Retina (tissue), 1 donor: ENCODE measurements around the gene WNT9A.

Experiments used
- DNase-seq: peaks from one replicate; pipeline ENCODE4 v3.0.0-alpha.2; 2016

Gene WNT9A

GRCh38 chr1:227953022-227953412 is 5.3 kb upstream of the WNT9A start:
- DNase-seq = peak; percentile 3

DNA sequence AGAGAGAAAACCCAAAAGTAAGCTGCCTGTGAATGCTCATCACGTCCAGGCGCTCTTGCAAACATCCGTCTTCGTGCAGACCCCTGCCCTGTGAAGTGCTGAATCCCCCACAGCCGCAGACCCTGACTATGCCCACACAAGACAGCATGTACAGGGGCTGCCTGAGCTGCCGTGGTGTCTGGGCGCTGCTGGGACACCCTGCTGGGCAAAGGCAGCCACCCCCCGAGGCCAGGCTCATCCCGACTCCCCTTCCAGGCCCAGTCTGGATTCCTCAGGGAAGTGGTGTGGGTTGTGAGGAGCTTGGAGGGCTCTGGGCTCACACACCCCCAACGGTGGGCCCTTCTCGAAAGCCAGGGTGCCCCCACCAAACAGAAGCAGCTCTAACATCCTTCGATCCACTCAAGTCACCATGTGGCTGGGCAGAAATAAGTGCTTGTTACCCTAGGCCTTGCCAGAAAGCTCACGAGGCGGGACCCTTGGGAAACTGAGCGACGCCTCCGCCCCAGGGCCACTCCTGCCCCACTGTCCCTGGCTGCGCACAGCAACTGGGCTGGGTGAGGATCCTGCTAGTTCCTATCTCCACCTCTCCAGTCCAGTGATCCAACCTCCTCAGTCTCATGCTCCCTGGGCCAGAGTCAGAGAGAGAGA is 4.8 kb upstream of the WNT9A start:
- peak; percentile 6 for DNase-seq

DNA sequence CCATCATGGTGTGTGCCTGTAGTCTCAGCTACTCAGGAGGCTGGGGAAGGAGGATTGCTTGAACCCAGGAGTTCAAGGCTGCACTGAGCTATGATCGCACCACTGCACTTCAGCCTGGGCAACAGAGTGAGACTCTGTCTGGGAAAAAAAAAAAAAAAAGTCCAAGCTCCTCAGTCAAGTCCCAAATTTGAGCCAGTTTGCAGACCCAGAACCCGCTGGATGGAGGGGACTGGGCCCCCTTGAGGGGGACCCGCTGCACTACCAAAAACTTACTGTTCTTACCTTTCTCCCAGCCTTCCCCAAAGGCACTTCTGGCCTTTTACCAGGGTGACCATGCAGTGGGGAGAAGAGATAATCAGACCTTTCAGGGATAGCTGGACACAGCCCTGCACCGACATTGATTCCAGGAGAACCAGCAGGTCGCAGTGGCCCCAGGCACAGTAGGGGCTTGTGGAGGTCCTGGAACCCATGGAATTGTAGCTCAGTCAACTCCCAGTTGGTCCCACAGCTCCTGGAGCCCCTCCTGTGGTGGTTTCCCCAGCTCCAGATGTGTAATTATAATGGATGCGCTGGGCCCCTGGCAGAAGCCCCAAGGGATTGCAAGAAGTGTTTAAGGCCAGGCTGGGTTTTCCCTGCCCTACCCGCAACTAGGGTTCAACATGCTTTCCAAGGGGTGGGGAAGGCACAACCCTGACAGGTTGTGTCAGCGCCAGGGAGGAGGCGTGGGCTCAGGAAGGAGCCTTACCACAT is 4.1 kb upstream of the WNT9A start:
- DNase-seq = no peak

DNA sequence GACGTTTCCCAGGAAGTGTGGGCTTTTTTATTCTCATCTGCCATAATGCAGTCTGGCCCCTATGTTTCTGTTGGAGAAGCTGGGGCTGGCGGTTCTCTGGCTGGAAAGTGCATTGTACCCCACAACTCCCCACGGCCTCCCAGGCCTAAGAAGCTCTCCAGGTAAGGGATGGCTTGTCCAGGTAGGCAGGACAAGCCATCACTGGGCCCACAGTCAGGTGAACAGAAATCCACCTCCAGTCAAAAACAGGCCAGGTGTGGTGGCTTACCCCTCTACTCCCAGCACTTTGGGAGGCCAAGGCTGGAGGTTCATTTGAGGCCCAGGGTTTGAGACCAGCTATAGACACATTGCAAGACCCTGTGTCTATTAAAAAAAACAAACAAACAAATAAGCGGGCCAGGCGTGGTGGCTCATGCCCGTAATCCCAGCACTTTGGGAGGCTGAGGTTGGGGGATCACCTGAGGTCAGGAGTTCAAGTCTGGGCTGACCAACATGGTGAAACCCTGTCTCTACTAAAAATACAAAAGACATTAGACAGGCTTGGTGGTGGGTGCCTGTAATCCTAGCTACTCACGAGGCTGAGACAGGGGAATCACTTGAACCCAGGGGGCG is 3.1 kb upstream of the WNT9A start:
- no peak for DNase-seq

GRCh38 chr1:227949954-227950734 is 2.4 kb upstream of the WNT9A start:
- DNase-seq = no peak

DNA sequence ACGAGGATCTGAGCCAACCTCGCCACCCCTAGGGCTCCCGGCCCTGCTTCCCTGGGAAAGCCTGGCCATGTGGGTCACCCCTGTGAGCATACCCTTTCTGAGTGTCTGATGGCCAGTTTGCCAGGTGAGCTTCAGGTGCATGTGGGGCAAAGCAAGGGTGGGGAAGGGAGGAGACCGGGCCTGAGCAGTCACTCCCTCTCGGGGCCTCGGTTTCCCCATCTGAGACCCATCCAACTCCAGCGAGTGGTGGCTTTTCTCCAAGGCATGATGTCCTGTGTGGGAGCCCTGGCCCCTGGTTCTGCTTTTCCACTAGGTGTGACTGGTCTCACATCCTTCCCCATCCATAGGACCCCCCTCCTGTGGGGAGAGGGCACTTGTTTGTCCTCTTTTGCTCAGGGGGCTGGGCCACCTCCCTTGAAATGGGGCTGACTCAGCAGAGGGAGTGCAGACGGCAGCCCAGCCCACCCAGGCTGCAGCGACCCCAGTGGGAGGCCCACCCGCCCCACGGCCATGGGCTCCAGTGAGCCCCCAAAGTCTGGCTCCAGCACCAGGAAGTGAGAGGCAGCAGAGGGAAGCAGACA is 1.7 kb upstream of the WNT9A start:
- no peak for DNase-seq

GRCh38 chr1:227948493-227949260 is 945 bp upstream of the WNT9A start:
- peak; percentile 68 for DNase-seq

DNA sequence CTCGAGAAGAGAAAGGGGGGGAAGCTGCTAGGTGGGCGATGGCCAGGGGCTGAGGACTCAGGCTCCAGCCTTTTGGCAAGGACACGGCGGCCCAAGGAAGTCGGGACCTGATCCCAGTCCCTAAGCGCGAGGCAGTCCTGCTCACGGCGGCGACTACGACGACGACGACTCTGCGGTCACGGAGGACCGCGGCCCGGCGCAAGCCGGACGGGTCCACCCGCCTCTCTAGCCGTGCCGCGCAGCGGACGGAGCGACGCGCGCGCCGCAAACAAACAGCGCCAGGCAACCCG is 401 bp downstream of the WNT9A start:
- DNase-seq = peak; percentile 74

DNA sequence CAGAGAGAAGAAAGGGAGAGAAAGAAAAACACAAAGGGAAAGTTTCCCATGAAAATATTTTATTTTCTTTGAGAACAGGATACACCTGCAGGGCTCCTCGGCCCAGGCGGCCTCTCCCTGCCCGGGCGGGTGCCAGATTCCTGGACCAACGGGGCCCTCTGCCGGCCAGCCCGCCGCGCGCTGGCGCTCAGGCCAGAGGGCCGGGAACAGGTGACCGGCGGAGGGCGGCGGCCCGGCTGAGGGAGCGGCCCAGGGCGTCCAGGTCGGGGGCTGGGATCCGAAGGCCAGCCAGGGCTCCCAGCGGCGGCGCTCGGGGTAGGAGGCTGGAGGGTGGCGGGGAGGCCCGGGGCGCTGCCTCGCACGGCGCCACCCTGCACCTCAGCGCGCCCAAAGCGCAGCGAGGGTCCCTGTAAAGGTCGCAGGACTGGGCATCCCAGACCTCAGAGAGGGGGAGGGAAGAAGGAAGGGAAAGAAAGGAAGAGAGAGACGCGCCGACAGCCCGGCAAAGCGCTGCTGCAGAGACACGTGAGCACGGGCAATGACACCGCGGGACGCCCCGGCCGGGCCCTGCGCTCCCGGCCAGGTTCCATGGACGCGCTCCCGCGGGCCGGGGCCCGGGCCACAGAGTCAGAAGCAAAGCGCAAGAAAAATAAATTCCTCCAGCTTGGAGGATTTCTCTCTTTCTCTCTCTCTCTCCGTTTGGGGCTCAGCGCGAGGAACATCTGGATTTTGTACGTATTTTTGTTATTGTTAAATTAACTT is 927 bp downstream of the WNT9A start:
- peak; percentile 79 for DNase-seq

DNA sequence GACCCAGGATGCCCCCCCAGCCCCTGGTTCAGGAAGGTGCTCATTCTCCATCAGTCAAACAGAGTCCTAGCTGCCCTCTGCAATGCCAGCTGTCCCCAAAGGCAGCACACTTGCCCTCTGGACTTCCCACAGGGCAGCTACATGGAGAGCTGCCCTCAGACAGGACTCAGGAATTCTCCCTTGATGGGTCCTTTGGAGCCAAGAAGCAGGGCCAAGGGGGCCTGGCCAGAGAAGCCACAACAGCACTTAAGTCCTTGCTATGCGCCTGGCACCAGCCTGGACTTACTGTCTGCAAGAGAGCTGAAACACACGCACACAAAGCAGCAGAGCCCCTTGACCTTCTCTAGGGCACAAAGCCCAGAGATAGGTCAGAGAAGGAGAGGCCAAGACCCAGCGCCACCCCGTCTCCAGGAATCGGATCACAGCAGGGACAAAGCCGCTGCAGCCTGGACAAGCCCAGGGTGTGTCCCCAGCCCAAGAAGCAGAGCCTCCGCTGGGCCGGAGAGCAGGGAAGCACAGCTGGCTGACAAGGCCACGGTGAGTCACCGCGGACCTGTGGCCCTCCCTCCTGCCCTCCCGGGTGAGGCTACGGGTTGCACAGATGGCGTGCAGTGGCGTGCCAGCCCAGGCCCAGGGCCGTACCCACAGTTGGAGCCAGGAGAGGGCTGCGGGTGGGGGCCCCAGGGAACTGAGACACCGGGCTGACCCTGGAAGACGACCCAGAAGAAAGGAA is 1.7 kb downstream of the WNT9A start:
- peak; percentile 48 for DNase-seq

DNA sequence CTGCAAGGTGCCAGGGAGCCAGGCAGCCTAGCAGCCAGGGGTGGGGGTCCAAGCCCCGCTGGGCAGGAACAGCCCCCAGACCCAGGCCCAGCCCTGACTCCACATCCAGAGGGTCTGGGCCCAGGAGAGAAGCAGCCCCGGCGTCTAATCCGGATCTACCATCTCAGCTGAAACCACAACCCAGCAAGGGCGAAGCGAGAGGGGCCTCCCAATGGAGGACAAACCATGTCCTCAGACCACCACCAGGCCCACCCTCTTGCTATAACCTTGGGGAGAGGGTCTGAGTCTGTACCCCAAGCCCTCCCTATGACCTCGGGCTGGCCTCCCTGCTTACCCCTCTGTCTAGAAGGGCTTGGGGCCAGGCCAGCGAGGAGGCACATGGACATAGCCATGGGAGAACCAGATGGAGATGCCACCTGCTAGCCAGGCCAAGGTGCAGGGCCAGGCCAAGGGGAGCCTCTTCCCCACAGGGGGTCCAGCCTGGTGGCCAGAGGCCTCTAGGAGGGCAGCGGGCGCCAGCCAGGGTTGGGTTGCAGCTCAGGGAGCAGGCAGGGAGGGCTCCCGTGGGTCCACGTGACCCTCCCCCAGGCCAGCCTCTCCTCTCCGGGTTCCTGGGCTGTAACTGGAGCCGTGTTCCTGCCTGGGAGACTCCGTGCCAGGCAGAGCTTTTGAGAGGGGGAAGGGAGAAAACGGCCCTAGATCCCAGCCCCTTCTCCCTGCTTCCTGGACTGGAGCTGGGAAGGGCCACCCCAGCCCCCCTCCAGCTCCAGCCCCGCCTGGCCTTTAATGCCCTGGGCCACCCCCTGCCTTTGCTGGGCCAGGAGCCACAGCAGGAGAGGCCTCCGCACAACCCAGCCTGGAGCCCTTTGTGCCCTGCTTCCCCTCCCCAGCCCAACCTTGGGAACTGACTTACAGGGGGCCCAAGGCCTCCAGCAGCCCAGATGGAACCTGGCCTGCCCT is 2.5 kb downstream of the WNT9A start:
- no peak for DNase-seq

GRCh38 chr1:227944090-227944930 is 3.4 kb downstream of the WNT9A start:
- DNase-seq = no peak

GRCh38 chr1:227943381-227944089 is 4.2 kb downstream of the WNT9A start:
- no peak for DNase-seq

- DNase-seq = no peak
Observed at GRCh38 chr1:227942716-227943261, 4.9 kb downstream of the WNT9A start.

- peak; percentile 60 for DNase-seq
Observed at GRCh38 chr1:227942021-227942715, 5.6 kb downstream of the WNT9A start.

GRCh38 chr1:227941509-227942020 is 6.2 kb downstream of the WNT9A start:
- DNase-seq = no peak

GRCh38 chr1:227940791-227941241 is 6.9 kb downstream of the WNT9A start:
- no peak for DNase-seq
